Suppressor macrophage treated with lipopolysaccharide for 4 hours (primary cell): ENCODE measurements around the gene RELA.

Experiments used
- DNase-seq: peaks from one replicate; pipeline ENCODE4 v3.0.0-alpha.2; 2020

The RELA gene

GRCh38 chr11:65629579-65629978, 33.1 kb downstream of the RELA start:
- no peak for DNase-seq

GRCh38 chr11:65627202-65627601, 35.5 kb downstream of the RELA start:
- DNase-seq, result no peak

- peak; percentile 79 for DNase-seq
Observed at GRCh38 chr11:65625628-65626342, 36.9 kb downstream of the RELA start.

GRCh38 chr11:65624931-65625627, 37.6 kb downstream of the RELA start:
- DNase-seq, result no peak

GRCh38 chr11:65623852-65624616, 38.7 kb downstream of the RELA start:
- no peak for DNase-seq

GRCh38 chr11:65623177-65623576, 39.5 kb downstream of the RELA start:
- DNase-seq, result no peak

- DNase-seq, result no peak
Observed at GRCh38 chr11:65622011-65622410, 40.7 kb downstream of the RELA start.

GRCh38 chr11:65621460-65621859, 41.3 kb downstream of the RELA start:
- no peak for DNase-seq

- DNase-seq, result no peak
Observed at GRCh38 chr11:65620666-65621065, 42.0 kb downstream of the RELA start.

GRCh38 chr11:65619281-65619928, 43.3 kb downstream of the RELA start:
- no peak for DNase-seq

GRCh38 chr11:65618763-65619162, 44.0 kb downstream of the RELA start:
- DNase-seq, result no peak

GRCh38 chr11:65617990-65618751, 44.5 kb downstream of the RELA start:
- DNase-seq, result no peak

GRCh38 chr11:65617136-65617850, 45.4 kb downstream of the RELA start:
- DNase-seq, result no peak

- no peak for DNase-seq
Observed at GRCh38 chr11:65616575-65617001, 46.1 kb downstream of the RELA start.

GRCh38 chr11:65615950-65616574, 46.7 kb downstream of the RELA start:
- DNase-seq, result no peak

- peak; percentile 100 for DNase-seq
Observed at GRCh38 chr11:65615229-65615949, 47.3 kb downstream of the RELA start, which contains the start of gene PCNX3. TSS of gene PCNX3 (plus strand) at chr11:65615776. CDS start at chr11:65616312, 536 bp downstream.

- peak; percentile 26 for DNase-seq
Observed at GRCh38 chr11:65613091-65613928, 49.4 kb downstream of the RELA start.

GRCh38 chr11:65612691-65613090, 50.0 kb downstream of the RELA start:
- DNase-seq, result no peak
